HepG2 (cell line): Measurements from ENCODE around the gene KRI1. TPM values are rescaled to one million over a fixed set of nuclear protein-coding genes. Genes with fewer than 3 reads are reported as not detected.

Experiments used
- ATAC-seq: fragments of 200-7000 bp; cut with Tn5 transposase; 3 replicates; pipeline ENCODE4 v1.9.1; 2020; ENCODE audit warnings: mild to moderate bottlenecking, moderate library complexity
- BruUV-seq: library from RNA; stranded (reverse); fragments of 400-500 nt; replicated peaks from 2 replicates; lab custom pipeline; 2021; lab: Mats Ljungman, UMichigan
- CTCF ChIA-PET: fragments of 300-600 bp; formaldehyde crosslinking; extraction: SDS; loops from one replicate; lab custom pipeline; 2021; ENCODE audit warnings: low total read pairs, inconsistent platforms, low intra/inter-chr PET ratio; lab: Yijun Ruan, JAX
- POLR2A ChIA-PET: fragments of 350-600 bp; sonication (Branson Sonifier 250); formaldehyde crosslinking; loops from one replicate; lab custom pipeline; 2020; ENCODE audit warnings: antibody characterized with exemption, inconsistent platforms; lab: Yijun Ruan, JAX
- DNase-seq: peaks from one replicate; pipeline ENCODE4 v3.0.0-alpha.2; 2015; ENCODE audit warnings: low spot score
- FAIRE-seq: peaks from 3 replicates; lab custom pipeline; 2011; peaks lifted over from hg19 to GRCh38; lab: Jason Lieb, UNC
- H2AFZ ChIP-seq: one replicate; pipeline ENCODE4 v1.6.1; 2011; ENCODE audit warnings: low read length, inconsistent platforms
- H3K27ac ChIP-seq: fragments of 300-600 bp; 3 replicates; pipeline ENCODE4 v1.8.0; 2011; ENCODE audit warnings: mixed run types, mild to moderate bottlenecking, mixed read lengths, low read length, inconsistent platforms; ENCODE audit not compliant: insufficient read depth; ENCODE audit errors: extremely low read length
- H3K27me3 ChIP-seq, 2 experiments: fragments of 200-600 bp in 1 of 2; 2 replicates in 1 of 2; 3 replicates in 1 of 2; pipeline versions ENCODE4 v1.6.0 to v1.8.0; 2011; ENCODE audit warnings: low read length in 2 of 2, mild to moderate bottlenecking in 2 of 2, moderate library complexity in 2 of 2, inconsistent platforms in 1 of 2; ENCODE audit not compliant: insufficient read depth in 2 of 2, control insufficient read depth in 1 of 2
- H3K36me3 ChIP-seq, 2 experiments: fragments of 200-600 bp in 1 of 2; replicated peaks in 1 of 2; 2 replicates in 1 of 2; 3 replicates in 1 of 2; pipeline versions ENCODE4 v1.5.1 to v1.8.0; 2011; ENCODE audit warnings: low read length in 2 of 2, inconsistent platforms in 1 of 2; ENCODE audit not compliant: insufficient read depth in 2 of 2, control insufficient read depth in 1 of 2
- H3K4me1 ChIP-seq: 2 replicates; pipeline ENCODE4 v1.5.1; 2012; ENCODE audit warnings: low read length, inconsistent platforms; ENCODE audit not compliant: insufficient read depth
- H3K4me2 ChIP-seq: 2 replicates; pipeline ENCODE4 v1.6.0; 2011; ENCODE audit warnings: low read depth, low read length, inconsistent platforms
- H3K4me3 ChIP-seq, 3 experiments: fragments of 200-600 bp in 1 of 3; sonication (generic), shearing (Covaris generic) in 1 of 3; replicated peaks in 1 of 3; 2 replicates each; pipeline ENCODE4 v1.5.1; 2011 to 2016; ENCODE audit warnings: low read length in 3 of 3, inconsistent platforms in 2 of 3, low read depth in 2 of 3, mild to moderate bottlenecking in 2 of 3, control low read depth in 1 of 3, mixed read lengths in 1 of 3; ENCODE audit not compliant: insufficient read depth in 1 of 3
- H3K79me2 ChIP-seq: one replicate; pipeline ENCODE4 v1.6.1; 2011; ENCODE audit warnings: low read length, inconsistent platforms; ENCODE audit not compliant: insufficient read depth
- H3K9ac ChIP-seq: 2 replicates; pipeline ENCODE4 v1.6.0; 2011; ENCODE audit warnings: mild to moderate bottlenecking, low read depth, low read length, inconsistent platforms; ENCODE audit not compliant: insufficient read depth
- H3K9me3 ChIP-seq: 2 replicates; pipeline ENCODE4 v1.5.1; 2012; ENCODE audit warnings: mild to moderate bottlenecking, low read length
- H4K20me1 ChIP-seq: 2 replicates; pipeline ENCODE4 v1.6.0; 2011; ENCODE audit warnings: inconsistent platforms, mild to moderate bottlenecking, low read length, moderate library complexity; ENCODE audit not compliant: insufficient read depth
- GLI4 ChIP-seq: sonication (generic); formaldehyde crosslinking; IDR thresholded peaks from 2 replicates; pipeline ENCODE4 v1.5.1; 2020; ENCODE audit warnings: missing genetic modification reagents, mild to moderate bottlenecking, moderate library complexity, borderline replicate concordance
- HOXA7 ChIP-seq: sonication (generic); formaldehyde crosslinking; IDR thresholded peaks from 2 replicates; pipeline ENCODE4 v1.8.1; 2022; ENCODE audit warnings: mild to moderate bottlenecking, missing genetic modification reagents, moderate library complexity
- MAZ ChIP-seq, 2 experiments: sonication (generic) in 1 of 2; formaldehyde crosslinking in 1 of 2; IDR thresholded peaks; 2 replicates each; pipeline versions ENCODE4 v1.5.0 to v1.6.1; 2012 to 2020; ENCODE audit warnings: low read depth in 2 of 2, mild to moderate bottlenecking in 2 of 2, borderline replicate concordance in 1 of 2, improper control_type of control experiment in 1 of 2, low read length in 1 of 2, missing genetic modification reagents in 1 of 2, moderate library complexity in 1 of 2
- MLLT10 ChIP-seq: sonication (generic); formaldehyde crosslinking; IDR thresholded peaks from 2 replicates; pipeline ENCODE4 v1.4.0; 2020; ENCODE audit warnings: missing genetic modification reagents
- REL ChIP-seq: sonication (generic); formaldehyde crosslinking; conservative IDR thresholded peaks from 2 replicates; pipeline ENCODE4 v1.8.0; 2022; ENCODE audit warnings: mild to moderate bottlenecking, missing genetic modification reagents, moderate library complexity
- SMC3 ChIP-seq: IDR thresholded peaks from 2 replicates; pipeline ENCODE4 v1.6.1; 2011; ENCODE audit warnings: low read length, improper control_type of control experiment
- ZNF3 ChIP-seq: IDR thresholded peaks from 2 replicates; pipeline ENCODE4 v1.7.0; 2017; ENCODE audit warnings: inconsistent platforms
- ZNF598 ChIP-seq: sonication (generic); formaldehyde crosslinking; IDR thresholded peaks from 2 replicates; pipeline ENCODE4 v1.5.1; 2020; ENCODE audit warnings: mild to moderate bottlenecking, missing genetic modification reagents, borderline replicate concordance
- ZNF788 ChIP-seq: sonication (generic); formaldehyde crosslinking; IDR thresholded peaks from 2 replicates; pipeline ENCODE4 v1.5.0; 2020; ENCODE audit warnings: mild to moderate bottlenecking, missing genetic modification reagents, borderline replicate concordance
- ZNF879 ChIP-seq: sonication (generic); formaldehyde crosslinking; IDR thresholded peaks from 2 replicates; pipeline ENCODE4 v1.8.1; 2023; ENCODE audit warnings: missing genetic modification reagents
- WGBS: methylation state at CpG from one replicate; pipeline ENCODE4 v1.1.6; 2017; ENCODE audit warnings: low lambda C conversion rate; 5-methylcytosine and 5-hydroxymethylcytosine counted together
- in situ Hi-C: cut with HindIII; loops from 2 replicates; pipeline ENCODE4 v1.10.0; 2017; ENCODE audit warnings: low pct_unique_long_range_greater_than_20kb; ENCODE audit not compliant: extremely low pct_ligation_motif_present
- intact Hi-C: fragments of 100-400 bp; cut with micrococcal nuclease; formaldehyde crosslinking; loops from one replicate; pipeline ENCODE4 v1.10.0; 2022; ENCODE audit not compliant: unreplicated experiment
- polyA plus RNA-seq, 8 experiments: library from polyadenylated mRNA; depleted of rRNA in 3 of 8; stranded (reverse) in 7 of 8; unstranded in 1 of 8; fragments of >200 nt; fragmentation: Illumina TruSeq in 4 of 8; extraction: Trizol in 4 of 8; gene quantifications; 2 replicates each; pipeline versions ENCODE4 v1.2.1 to v1.2.3, GENCODE V29; 2011 to 2016; ENCODE audit warnings: low read depth in 4 of 8, missing spikeins in 1 of 8, mixed read lengths in 1 of 8; ENCODE audit not compliant: insufficient read depth in 1 of 8
- total RNA-seq, 5 experiments: library from RNA; depleted of rRNA; stranded (reverse); fragments of >200 nt; fragmentation: Illumina TruSeq; extraction: Trizol; gene quantifications; 2 replicates each; pipeline ENCODE4 v1.2.3, GENCODE V29; 2016; ENCODE audit warnings: low read depth in 1 of 5
- TF ChIP-seq, protein P1 (sequence below): sonication (generic); formaldehyde crosslinking; IDR thresholded peaks from 2 replicates; pipeline ENCODE4 v1.8.1; 2022; ENCODE audit warnings: low read depth, mild to moderate bottlenecking, missing genetic modification reagents
- TF ChIP-seq, protein P2 (sequence below): IDR thresholded peaks from 2 replicates; pipeline ENCODE4 v1.6.1; 2016; ENCODE audit warnings: missing compliant biosample characterization, missing genetic modification reagents, borderline replicate concordance
- TF ChIP-seq, protein P3 (sequence below): sonication (generic); formaldehyde crosslinking; IDR thresholded peaks from 2 replicates; pipeline ENCODE4 v1.5.1; 2020; ENCODE audit warnings: missing genetic modification reagents, mild to moderate bottlenecking, borderline replicate concordance
- TF ChIP-seq, protein P4 (sequence below): IDR thresholded peaks from 2 replicates; pipeline ENCODE4 v1.6.1; 2016; ENCODE audit warnings: low read depth

Gene KRI1
- total and polyA plus RNA-seq, 2 of the 13 experiments (the other 11 are each of a cell fraction or from before 2014, with no cell fraction given): 9.1 to 11.7 TPM

DNA sequence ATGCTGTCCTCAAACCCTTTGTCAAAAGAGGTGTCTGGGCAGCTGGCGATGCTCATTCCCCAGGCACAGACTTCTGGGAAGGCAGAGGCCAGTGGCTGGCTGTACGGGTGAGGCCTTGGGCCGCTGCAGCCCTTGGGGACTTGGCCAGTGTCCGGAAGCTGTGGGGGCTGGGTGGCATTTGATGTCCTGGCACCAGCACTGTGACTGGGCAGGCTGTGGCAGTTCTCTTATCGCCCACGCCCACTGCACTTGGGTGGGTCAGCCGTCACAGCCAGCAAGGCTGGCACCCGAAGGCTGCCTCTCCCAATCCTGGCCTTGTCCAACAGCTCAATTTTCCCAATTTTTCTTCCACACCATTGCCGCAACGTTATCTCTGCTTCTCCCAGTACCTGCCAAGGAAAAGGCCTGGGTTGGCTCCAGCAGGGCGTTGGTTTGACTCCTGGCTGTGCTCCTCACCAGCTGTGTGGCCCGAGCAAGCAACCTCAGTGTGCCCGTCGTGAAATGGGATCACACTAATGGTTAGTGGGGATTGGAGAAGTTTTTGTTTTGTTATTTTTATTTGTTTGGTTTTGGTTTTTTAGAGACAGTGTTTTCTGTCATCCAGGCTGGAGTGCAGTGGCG is 46.8 kb upstream of the KRI1 start (continued):
- TF ChIP-seq, protein P1, sequence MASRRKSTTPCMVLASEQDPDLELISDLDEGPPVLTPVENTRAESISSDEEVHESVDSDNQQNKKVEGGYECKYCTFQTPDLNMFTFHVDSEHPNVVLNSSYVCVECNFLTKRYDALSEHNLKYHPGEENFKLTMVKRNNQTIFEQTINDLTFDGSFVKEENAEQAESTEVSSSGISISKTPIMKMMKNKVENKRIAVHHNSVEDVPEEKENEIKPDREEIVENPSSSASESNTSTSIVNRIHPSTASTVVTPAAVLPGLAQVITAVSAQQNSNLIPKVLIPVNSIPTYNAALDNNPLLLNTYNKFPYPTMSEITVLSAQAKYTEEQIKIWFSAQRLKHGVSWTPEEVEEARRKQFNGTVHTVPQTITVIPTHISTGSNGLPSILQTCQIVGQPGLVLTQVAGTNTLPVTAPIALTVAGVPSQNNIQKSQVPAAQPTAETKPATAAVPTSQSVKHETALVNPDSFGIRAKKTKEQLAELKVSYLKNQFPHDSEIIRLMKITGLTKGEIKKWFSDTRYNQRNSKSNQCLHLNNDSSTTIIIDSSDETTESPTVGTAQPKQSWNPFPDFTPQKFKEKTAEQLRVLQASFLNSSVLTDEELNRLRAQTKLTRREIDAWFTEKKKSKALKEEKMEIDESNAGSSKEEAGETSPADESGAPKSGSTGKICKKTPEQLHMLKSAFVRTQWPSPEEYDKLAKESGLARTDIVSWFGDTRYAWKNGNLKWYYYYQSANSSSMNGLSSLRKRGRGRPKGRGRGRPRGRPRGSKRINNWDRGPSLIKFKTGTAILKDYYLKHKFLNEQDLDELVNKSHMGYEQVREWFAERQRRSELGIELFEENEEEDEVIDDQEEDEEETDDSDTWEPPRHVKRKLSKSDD (CRISPR knock-in tag): no peak
- TF ChIP-seq GLI4 (CRISPR knock-in tag): no peak

DNA sequence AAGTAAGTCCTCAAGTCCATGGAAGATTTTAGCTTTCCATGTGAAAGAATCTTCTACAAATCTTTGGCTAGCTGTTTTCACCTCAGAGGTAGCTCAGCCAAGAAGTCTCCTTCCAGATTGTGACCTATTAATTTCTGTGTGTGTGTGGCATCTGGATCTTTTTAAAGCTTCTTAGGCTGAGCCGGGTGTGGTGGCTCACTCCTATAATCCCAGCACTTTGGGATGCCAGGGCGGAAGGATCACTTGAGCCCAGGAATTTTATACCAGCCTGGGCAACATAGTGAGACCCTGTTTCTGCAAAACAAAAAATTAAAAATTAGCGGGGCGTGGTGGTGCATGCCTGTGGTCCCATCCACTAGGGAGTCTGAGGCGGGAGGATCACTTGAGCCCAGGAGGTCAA is 46.1 kb upstream of the KRI1 start:
- no peak for DNase-seq
- Histone ChIP-seq H3K79me2 (no peaks in the 10 kb centered on the region), H3K27ac (no peak overlapping the region), H2AFZ (no peak overlapping the region), H3K4me3 (no peak overlapping the region), H3K4me1 (no peaks in the 10 kb centered on the region), H3K27me3 (no peaks in the 10 kb centered on the region; a peak in 1 of 5 replicates), H4K20me1 (no peaks in the 10 kb centered on the region), H3K9me3 (no peaks in the 10 kb centered on the region), H3K9ac (no peak overlapping the region), H3K4me2 (no peak overlapping the region), H3K36me3 (no peaks in the 10 kb centered on the region)
- ATAC-seq: no peak
- POLR2A ChIA-PET: no interaction called here
- in situ Hi-C loops (no loop called here), intact Hi-C loops (no loop called here)
- WGBS: 64% methylated on average over 5 of the region's 5 CpGs
- FAIRE-seq: no peak
- no TSS peak for BruUV-seq
- CTCF ChIA-PET: no interaction called here
- TF ChIP-seq, protein P2, sequence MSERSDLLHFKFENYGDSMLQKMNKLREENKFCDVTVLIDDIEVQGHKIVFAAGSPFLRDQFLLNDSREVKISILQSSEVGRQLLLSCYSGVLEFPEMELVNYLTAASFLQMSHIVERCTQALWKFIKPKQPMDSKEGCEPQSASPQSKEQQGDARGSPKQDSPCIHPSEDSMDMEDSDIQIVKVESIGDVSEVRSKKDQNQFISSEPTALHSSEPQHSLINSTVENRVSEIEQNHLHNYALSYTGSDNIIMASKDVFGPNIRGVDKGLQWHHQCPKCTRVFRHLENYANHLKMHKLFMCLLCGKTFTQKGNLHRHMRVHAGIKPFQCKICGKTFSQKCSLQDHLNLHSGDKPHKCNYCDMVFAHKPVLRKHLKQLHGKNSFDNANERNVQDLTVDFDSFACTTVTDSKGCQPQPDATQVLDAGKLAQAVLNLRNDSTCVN (CRISPR knock-in tag): no peak
- TF ChIP-seq MAZ (IDR thresholded peaks at IDR 0.05; ENCODE audit: borderline replicate concordance, low read depth, low read length) (no peak), MAZ (CRISPR knock-in tag; IDR thresholded peaks at IDR 0.05; ENCODE audit: low read depth) (no peak), SMC3 (no peak), ZNF879 (CRISPR knock-in tag) (no peak), MLLT10 (no peak), ZNF598 (no peak), ZNF3 (CRISPR knock-in tag) (no peak), ZNF788 (CRISPR knock-in tag) (no peak), REL (CRISPR knock-in tag) (no peak), HOXA7 (CRISPR knock-in tag) (no peak)
- TF ChIP-seq, protein P3, sequence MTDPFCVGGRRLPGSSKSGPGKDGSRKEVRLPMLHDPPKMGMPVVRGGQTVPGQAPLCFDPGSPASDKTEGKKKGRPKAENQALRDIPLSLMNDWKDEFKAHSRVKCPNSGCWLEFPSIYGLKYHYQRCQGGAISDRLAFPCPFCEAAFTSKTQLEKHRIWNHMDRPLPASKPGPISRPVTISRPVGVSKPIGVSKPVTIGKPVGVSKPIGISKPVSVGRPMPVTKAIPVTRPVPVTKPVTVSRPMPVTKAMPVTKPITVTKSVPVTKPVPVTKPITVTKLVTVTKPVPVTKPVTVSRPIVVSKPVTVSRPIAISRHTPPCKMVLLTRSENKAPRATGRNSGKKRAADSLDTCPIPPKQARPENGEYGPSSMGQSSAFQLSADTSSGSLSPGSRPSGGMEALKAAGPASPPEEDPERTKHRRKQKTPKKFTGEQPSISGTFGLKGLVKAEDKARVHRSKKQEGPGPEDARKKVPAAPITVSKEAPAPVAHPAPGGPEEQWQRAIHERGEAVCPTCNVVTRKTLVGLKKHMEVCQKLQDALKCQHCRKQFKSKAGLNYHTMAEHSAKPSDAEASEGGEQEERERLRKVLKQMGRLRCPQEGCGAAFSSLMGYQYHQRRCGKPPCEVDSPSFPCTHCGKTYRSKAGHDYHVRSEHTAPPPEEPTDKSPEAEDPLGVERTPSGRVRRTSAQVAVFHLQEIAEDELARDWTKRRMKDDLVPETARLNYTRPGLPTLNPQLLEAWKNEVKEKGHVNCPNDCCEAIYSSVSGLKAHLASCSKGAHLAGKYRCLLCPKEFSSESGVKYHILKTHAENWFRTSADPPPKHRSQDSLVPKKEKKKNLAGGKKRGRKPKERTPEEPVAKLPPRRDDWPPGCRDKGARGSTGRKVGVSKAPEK (CRISPR knock-in tag): no peak
- TF ChIP-seq, protein P4, sequence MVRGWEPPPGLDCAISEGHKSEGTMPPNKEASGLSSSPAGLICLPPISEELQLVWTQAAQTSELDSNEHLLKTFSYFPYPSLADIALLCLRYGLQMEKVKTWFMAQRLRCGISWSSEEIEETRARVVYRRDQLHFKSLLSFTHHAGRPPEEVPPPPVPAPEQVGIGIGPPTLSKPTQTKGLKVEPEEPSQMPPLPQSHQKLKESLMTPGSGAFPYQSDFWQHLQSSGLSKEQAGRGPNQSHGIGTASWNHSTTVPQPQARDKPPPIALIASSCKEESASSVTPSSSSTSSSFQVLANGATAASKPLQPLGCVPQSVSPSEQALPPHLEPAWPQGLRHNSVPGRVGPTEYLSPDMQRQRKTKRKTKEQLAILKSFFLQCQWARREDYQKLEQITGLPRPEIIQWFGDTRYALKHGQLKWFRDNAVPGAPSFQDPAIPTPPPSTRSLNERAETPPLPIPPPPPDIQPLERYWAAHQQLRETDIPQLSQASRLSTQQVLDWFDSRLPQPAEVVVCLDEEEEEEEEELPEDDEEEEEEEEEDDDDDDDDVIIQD: no peak
